SH-SY5Y (cell line): ENCODE data around the gene SEH1L.

Source experiments
- GATA2 ChIP-seq: IDR thresholded peaks from 2 replicates; pipeline ENCODE4 v1.6.1; 2011; ENCODE audit warnings: mild to moderate bottlenecking, low read depth, low read length
- GATA3 ChIP-seq: IDR thresholded peaks from 2 replicates; pipeline ENCODE4 v1.6.1; 2011; ENCODE audit warnings: low read depth, mild to moderate bottlenecking, low read length, moderate library complexity

DNA sequence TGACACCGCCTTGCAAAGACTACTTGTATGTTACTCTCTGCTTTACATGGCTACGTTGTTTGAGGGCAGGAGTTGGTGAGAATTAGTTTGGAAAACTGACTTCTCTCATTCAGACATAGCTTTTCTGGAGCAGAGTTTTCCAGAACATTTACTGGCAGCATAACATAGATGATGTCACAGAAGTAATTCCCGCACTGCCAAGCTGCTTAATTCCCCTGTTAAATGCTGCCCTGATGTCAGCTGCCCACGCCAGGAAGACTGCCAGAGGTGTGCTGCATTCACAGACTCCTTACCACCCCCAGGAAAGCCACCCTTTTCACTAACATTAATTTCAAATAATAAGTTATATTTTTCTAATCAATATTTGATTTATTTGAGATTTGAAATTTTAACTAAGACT is 39.1 kb upstream of the SEH1L start:
- TF ChIP-seq GATA2 (no peak), GATA3 (no peak)
